Measurements from ENCODE around the gene RPLP2.

DNA sequence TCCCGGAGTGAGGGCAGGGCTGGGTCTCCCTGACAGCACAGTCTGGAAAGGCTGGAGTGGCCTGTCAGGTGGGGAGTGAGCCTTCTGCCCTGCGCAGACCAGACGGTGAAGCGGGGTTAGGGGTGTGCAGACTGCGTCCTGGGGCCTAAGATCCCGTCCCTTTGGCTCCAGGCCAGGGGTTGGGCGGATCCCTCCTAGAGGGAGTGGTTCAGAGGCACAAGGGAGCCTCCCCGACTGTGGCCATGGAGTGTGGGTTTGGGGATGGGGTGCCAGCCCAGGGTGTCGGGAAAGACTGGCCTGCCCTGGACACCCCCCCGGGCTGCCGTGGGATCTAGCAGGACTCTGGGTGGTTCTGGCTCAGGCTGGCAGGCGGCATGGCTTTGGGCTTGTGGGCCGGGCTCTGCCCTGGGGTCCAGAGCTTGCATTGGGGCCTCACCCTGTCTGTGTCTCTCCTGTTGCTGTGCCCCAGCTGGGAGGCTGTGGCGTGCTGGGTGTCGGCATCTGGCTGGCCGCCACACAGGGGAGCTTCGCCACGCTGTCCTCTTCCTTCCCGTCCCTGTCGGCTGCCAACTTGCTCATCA is 52.4 kb downstream of the RPLP2 start:
- TF ChIP-seq, protein P1, sequence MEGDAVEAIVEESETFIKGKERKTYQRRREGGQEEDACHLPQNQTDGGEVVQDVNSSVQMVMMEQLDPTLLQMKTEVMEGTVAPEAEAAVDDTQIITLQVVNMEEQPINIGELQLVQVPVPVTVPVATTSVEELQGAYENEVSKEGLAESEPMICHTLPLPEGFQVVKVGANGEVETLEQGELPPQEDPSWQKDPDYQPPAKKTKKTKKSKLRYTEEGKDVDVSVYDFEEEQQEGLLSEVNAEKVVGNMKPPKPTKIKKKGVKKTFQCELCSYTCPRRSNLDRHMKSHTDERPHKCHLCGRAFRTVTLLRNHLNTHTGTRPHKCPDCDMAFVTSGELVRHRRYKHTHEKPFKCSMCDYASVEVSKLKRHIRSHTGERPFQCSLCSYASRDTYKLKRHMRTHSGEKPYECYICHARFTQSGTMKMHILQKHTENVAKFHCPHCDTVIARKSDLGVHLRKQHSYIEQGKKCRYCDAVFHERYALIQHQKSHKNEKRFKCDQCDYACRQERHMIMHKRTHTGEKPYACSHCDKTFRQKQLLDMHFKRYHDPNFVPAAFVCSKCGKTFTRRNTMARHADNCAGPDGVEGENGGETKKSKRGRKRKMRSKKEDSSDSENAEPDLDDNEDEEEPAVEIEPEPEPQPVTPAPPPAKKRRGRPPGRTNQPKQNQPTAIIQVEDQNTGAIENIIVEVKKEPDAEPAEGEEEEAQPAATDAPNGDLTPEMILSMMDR (IDR thresholded peaks at IDR 0.05), result no peak
- TF ChIP-seq POLR2A (IDR thresholded peaks at IDR 0.05), result no peak
